Keratinocyte (primary cell): ENCODE measurements around the gene PRKCZ. TPM values are rescaled to one million over a fixed set of nuclear protein-coding genes. Genes with fewer than 3 reads are reported as not detected.

ENCODE experiments used
- DNase-seq: peaks from one replicate; pipeline ENCODE4 v3.0.0-alpha.2; 2011; ENCODE audit warnings: low read depth, missing footprints, low spot score
- FAIRE-seq: peaks from 2 replicates; lab custom pipeline; 2011; peaks lifted over from hg19 to GRCh38; lab: Jason Lieb, UNC
- H2AFZ ChIP-seq: 2 replicates; pipeline ENCODE4 v1.6.0; 2012; ENCODE audit warnings: low read length, control low read depth, inconsistent platforms; ENCODE audit not compliant: control insufficient read depth
- H3K27ac ChIP-seq: 2 replicates; pipeline ENCODE4 v1.5.1; 2011; ENCODE audit warnings: low read length; ENCODE audit not compliant: control insufficient read depth, insufficient read depth
- H3K27me3 ChIP-seq: 3 replicates; pipeline ENCODE4 v1.6.0; 2011; ENCODE audit warnings: low read length; ENCODE audit not compliant: control insufficient read depth, insufficient read depth; ENCODE audit errors: extremely low read depth
- H3K36me3 ChIP-seq, 2 experiments: 2 replicates in 1 of 2; 3 replicates in 1 of 2; pipeline ENCODE4 v1.5.1; 2011; ENCODE audit warnings: low read length in 2 of 2, mild to moderate bottlenecking in 1 of 2; ENCODE audit not compliant: control insufficient read depth in 2 of 2, insufficient read depth in 2 of 2; ENCODE audit errors: extremely low read depth in 1 of 2
- H3K4me1 ChIP-seq: 3 replicates; pipeline ENCODE4 v1.5.1; 2011; ENCODE audit warnings: low read length; ENCODE audit not compliant: control insufficient read depth, insufficient read depth; ENCODE audit errors: extremely low read depth
- H3K4me2 ChIP-seq: 3 replicates; pipeline ENCODE4 v1.6.0; 2011; ENCODE audit warnings: low read depth, low read length; ENCODE audit not compliant: control insufficient read depth, insufficient read depth; ENCODE audit errors: extremely low read depth
- H3K4me3 ChIP-seq, 3 experiments: fragments of 200-600 bp in 1 of 3; sonication (generic) in 1 of 3; 2 replicates in 2 of 3; 3 replicates in 1 of 3; pipeline ENCODE4 v1.5.1; 2011 to 2016; ENCODE audit warnings: low read length in 3 of 3, mild to moderate bottlenecking in 3 of 3, control low read depth in 2 of 3, inconsistent platforms in 1 of 3, low read depth in 1 of 3, mixed read lengths in 1 of 3, mixed run types in 1 of 3, moderate library complexity in 1 of 3; ENCODE audit not compliant: control insufficient read depth in 2 of 3, insufficient read depth in 2 of 3; ENCODE audit errors: extremely low read depth in 1 of 3
- H3K79me2 ChIP-seq: 2 replicates; pipeline ENCODE4 v1.6.0; 2012; ENCODE audit warnings: low read length; ENCODE audit not compliant: control insufficient read depth, insufficient read depth
- H3K9ac ChIP-seq: 3 replicates; pipeline ENCODE4 v1.6.0; 2011; ENCODE audit warnings: low read length; ENCODE audit not compliant: control insufficient read depth, insufficient read depth; ENCODE audit errors: extremely low read depth
- H3K9me1 ChIP-seq: 3 replicates; pipeline ENCODE4 v1.6.0; 2011; ENCODE audit warnings: low read length; ENCODE audit not compliant: control insufficient read depth, insufficient read depth; ENCODE audit errors: extremely low read depth
- H3K9me3 ChIP-seq: 2 replicates; pipeline ENCODE4 v1.5.1; 2012; ENCODE audit warnings: low read depth, low read length; ENCODE audit not compliant: control insufficient read depth
- H4K20me1 ChIP-seq: 3 replicates; pipeline ENCODE4 v1.6.0; 2011; ENCODE audit warnings: low read length; ENCODE audit not compliant: control insufficient read depth, insufficient read depth; ENCODE audit errors: extremely low read depth
- EZH2 ChIP-seq: IDR thresholded peaks from one replicate; pipeline ENCODE4 v1.6.1; 2012; ENCODE audit warnings: inconsistent platforms, mild to moderate bottlenecking, low read length, moderate library complexity
- dilution Hi-C: fragments of 300-500 bp; cut with MboI; formaldehyde crosslinking; loops from one replicate; pipeline ENCODE4 v1.7.0; 2020; ENCODE audit warnings: low sequenced_read_pairs; ENCODE audit not compliant: extremely low pct_ligation_motif_present
- polyA plus RNA-seq, 5 experiments: library from polyadenylated mRNA; depleted of rRNA in 3 of 5; stranded (reverse) in 3 of 5; stranded (forward) in 1 of 5; unstranded in 1 of 5; fragments of >200 nt; gene quantifications; 1 replicate in 1 of 5; 2 replicates in 3 of 5; 3 replicates in 1 of 5; pipeline versions ENCODE4 v1.2.1 to v1.2.3, GENCODE V29; 2011 to 2012; ENCODE audit warnings: missing spikeins in 2 of 5, low read depth in 1 of 5, low replicate concordance in 1 of 5
- TF ChIP-seq, protein P1 (sequence below), 3 experiments: IDR thresholded peaks in 1 of 3; conservative IDR thresholded peaks in 1 of 3; optimal IDR thresholded peaks in 1 of 3; 2 replicates in 2 of 3; 3 replicates in 1 of 3; pipeline versions ENCODE3 to v1.5.1; 2011; ENCODE audit warnings: low read length in 3 of 3, mild to moderate bottlenecking in 3 of 3, moderate library complexity in 2 of 3, control low read depth in 1 of 3, inconsistent platforms in 1 of 3; ENCODE audit not compliant: insufficient read depth in 2 of 3; ENCODE audit errors: extremely low read depth in 1 of 3

Gene PRKCZ
- polyA plus RNA-seq, 1 donor (not counting 4 experiments of a cell fraction or from before 2014, with no cell fraction given), result 36.3 TPM

GRCh38 chr1:2000850-2001249, 49.4 kb upstream of the PRKCZ start:
- dilution Hi-C loops, result no loop called here
- TF ChIP-seq, protein P1, sequence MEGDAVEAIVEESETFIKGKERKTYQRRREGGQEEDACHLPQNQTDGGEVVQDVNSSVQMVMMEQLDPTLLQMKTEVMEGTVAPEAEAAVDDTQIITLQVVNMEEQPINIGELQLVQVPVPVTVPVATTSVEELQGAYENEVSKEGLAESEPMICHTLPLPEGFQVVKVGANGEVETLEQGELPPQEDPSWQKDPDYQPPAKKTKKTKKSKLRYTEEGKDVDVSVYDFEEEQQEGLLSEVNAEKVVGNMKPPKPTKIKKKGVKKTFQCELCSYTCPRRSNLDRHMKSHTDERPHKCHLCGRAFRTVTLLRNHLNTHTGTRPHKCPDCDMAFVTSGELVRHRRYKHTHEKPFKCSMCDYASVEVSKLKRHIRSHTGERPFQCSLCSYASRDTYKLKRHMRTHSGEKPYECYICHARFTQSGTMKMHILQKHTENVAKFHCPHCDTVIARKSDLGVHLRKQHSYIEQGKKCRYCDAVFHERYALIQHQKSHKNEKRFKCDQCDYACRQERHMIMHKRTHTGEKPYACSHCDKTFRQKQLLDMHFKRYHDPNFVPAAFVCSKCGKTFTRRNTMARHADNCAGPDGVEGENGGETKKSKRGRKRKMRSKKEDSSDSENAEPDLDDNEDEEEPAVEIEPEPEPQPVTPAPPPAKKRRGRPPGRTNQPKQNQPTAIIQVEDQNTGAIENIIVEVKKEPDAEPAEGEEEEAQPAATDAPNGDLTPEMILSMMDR (optimal IDR thresholded peaks at IDR 0.05 in 1 of 3, IDR thresholded peaks at IDR 0.05 in 1 of 3, conservative IDR thresholded peaks at IDR 0.05 in 1 of 3; ENCODE audit: extremely low read depth in 1 of 3, insufficient read depth in 2 of 3, low read length in 3 of 3), result no peak
- TF ChIP-seq EZH2, result no peak
- no peak for DNase-seq
- no peak overlapping the region for H3K9ac ChIP-seq
- no peak overlapping the region for H3K4me2 ChIP-seq
- H3K79me2 ChIP-seq, result no peaks in the 10 kb centered on the region
- H4K20me1 ChIP-seq, result no peaks in the 10 kb centered on the region
- no peak overlapping the region for H3K4me3 ChIP-seq
- no peaks in the 10 kb centered on the region for H3K4me1 ChIP-seq
- no peaks in the 10 kb centered on the region for H3K9me3 ChIP-seq
- no peak overlapping the region for H3K27ac ChIP-seq
- H2AFZ ChIP-seq, result no peak overlapping the region
- no peaks in the 10 kb centered on the region for H3K36me3 ChIP-seq
- no peak for FAIRE-seq
- H3K27me3 ChIP-seq, result peaks cover 20% of the 10 kb centered on the region
- no peaks in the 10 kb centered on the region for H3K9me1 ChIP-seq

GRCh38 chr1:2001773-2002411, 48.3 kb upstream of the PRKCZ start:
- no peaks in the 10 kb centered on the region for H3K9me1 ChIP-seq
- no peak overlapping the region for H3K9ac ChIP-seq
- no peak overlapping the region for H3K4me2 ChIP-seq
- H3K27ac ChIP-seq, result no peak overlapping the region
- dilution Hi-C loops, result no loop called here
- no peak overlapping the region for H2AFZ ChIP-seq
- no peaks in the 10 kb centered on the region for H3K9me3 ChIP-seq
- H3K4me3 ChIP-seq, result no peak overlapping the region
- H3K27me3 ChIP-seq, result peaks cover 20% of the 10 kb centered on the region
- H3K4me1 ChIP-seq, result no peaks in the 10 kb centered on the region
- TF ChIP-seq EZH2, result no peak
- TF ChIP-seq, protein P1 (optimal IDR thresholded peaks at IDR 0.05 in 1 of 3, IDR thresholded peaks at IDR 0.05 in 1 of 3, conservative IDR thresholded peaks at IDR 0.05 in 1 of 3; ENCODE audit: extremely low read depth in 1 of 3, insufficient read depth in 2 of 3, low read length in 3 of 3), result no peak
- DNase-seq (no peak), FAIRE-seq (no peak)
- no peaks in the 10 kb centered on the region for H3K79me2 ChIP-seq
- no peaks in the 10 kb centered on the region for H3K36me3 ChIP-seq
- no peaks in the 10 kb centered on the region for H4K20me1 ChIP-seq
